A549 (cell line): ENCODE data around the gene MAVS. TPM values are rescaled to one million over a fixed set of nuclear protein-coding genes. Genes with fewer than 3 reads are reported as not detected.

Experiments used
- ATAC-seq, 2 experiments: fragments of 200-7000 bp in 1 of 2; fragments of >200 bp in 1 of 2; cut with Nextera tagmentation in 1 of 2; cut with Tn5 transposase in 1 of 2; 3 replicates each; pipeline versions ENCODE4 v1.8.0 to v1.9.1; 2018 to 2020; ENCODE audit warnings: mild to moderate bottlenecking in 1 of 2, moderate library complexity in 1 of 2
- CTCF ChIA-PET: fragments of 300-600 bp; sonication (Branson Sonifier 250); formaldehyde crosslinking; extraction: SDS; loops from one replicate; lab custom pipeline; 2021; ENCODE audit warnings: antibody characterized with exemption, inconsistent platforms; lab: Yijun Ruan, JAX
- POLR2A ChIA-PET: fragments of 350-600 bp; formaldehyde crosslinking; extraction: SDS; loops from one replicate; lab custom pipeline; 2021; ENCODE audit warnings: antibody characterized with exemption, inconsistent platforms; lab: Yijun Ruan, JAX
- DNase-seq, 2 experiments: peaks; one replicate each; pipeline versions ENCODE4 v3.0.0 to v3.0.0-alpha.2; 2011 to 2016; ENCODE audit warnings: low read depth in 1 of 2, low spot score in 1 of 2
- FAIRE-seq: peaks from 2 replicates; lab custom pipeline; 2011; peaks lifted over from hg19 to GRCh38; lab: Jason Lieb, UNC
- H3K27ac ChIP-seq, 2 experiments: fragments of >200 bp; sonication (Bioruptor Twin); formaldehyde crosslinking; 3 replicates each; pipeline ENCODE4 v1.5.1; 2016 to 2017
- H3K4me1 ChIP-seq: fragments of >200 bp; sonication (Bioruptor Twin); formaldehyde crosslinking; 3 replicates; pipeline ENCODE4 v1.6.1; 2016
- H3K4me2 ChIP-seq: fragments of >200 bp; sonication (Bioruptor Twin); formaldehyde crosslinking; 3 replicates; pipeline ENCODE4 v1.6.1; 2016
- H3K4me3 ChIP-seq: fragments of >200 bp; sonication (Bioruptor Twin); formaldehyde crosslinking; 3 replicates; pipeline ENCODE4 v1.5.1; 2016
- H3K9me3 ChIP-seq: fragments of >200 bp; sonication (Bioruptor Twin); formaldehyde crosslinking; 3 replicates; pipeline ENCODE4 v1.6.1; 2016
- EHF ChIP-seq: fragments of 250-450 bp; sonication (Bioruptor Pico); IDR thresholded peaks from 2 replicates; pipeline ENCODE4 v1.5.0; 2020; ENCODE audit warnings: mild to moderate bottlenecking
- ELK1 ChIP-seq: fragments of 150-350 bp; IDR thresholded peaks from 2 replicates; pipeline ENCODE4 v1.6.1; 2014; ENCODE audit warnings: low read depth, mild to moderate bottlenecking, low read length
- FOSL2 ChIP-seq, 2 experiments: fragments of 450-650 bp in 1 of 2; fragments of >200 bp in 1 of 2; sonication (Bioruptor Twin) in 1 of 2; formaldehyde crosslinking; IDR thresholded peaks; 2 replicates each; pipeline versions ENCODE4 v1.5.0 to v1.6.1; 2016 to 2020; ENCODE audit warnings: mild to moderate bottlenecking in 1 of 2, moderate library complexity in 1 of 2
- JUN ChIP-seq, 2 experiments: fragments of >200 bp; sonication (Bioruptor Twin); formaldehyde crosslinking; IDR thresholded peaks; 2 replicates in 1 of 2; 3 replicates in 1 of 2; pipeline ENCODE4 v1.6.1; 2016 to 2017
- KDM1A ChIP-seq: fragments of 200-600 bp; sonication (generic); IDR thresholded peaks from 2 replicates; pipeline ENCODE4 v1.6.1; 2016; ENCODE audit warnings: low read depth, mild to moderate bottlenecking
- MYC ChIP-seq: IDR thresholded peaks from 2 replicates; pipeline ENCODE4 v1.6.1; 2012; ENCODE audit warnings: mild to moderate bottlenecking, inconsistent platforms, low read length, improper control_type of control experiment, borderline replicate concordance
- RAD21 ChIP-seq, 2 experiments: fragments of >200 bp in 1 of 2; sonication (Bioruptor Twin) in 1 of 2; formaldehyde crosslinking in 1 of 2; IDR thresholded peaks in 1 of 2; conservative IDR thresholded peaks in 1 of 2; 2 replicates in 1 of 2; 3 replicates in 1 of 2; pipeline ENCODE4 v1.6.1; 2012 to 2018; ENCODE audit warnings: inconsistent platforms in 1 of 2
- RFX5 ChIP-seq: fragments of 450-650 bp; IDR thresholded peaks from 2 replicates; pipeline ENCODE4 v1.7.1; 2014; ENCODE audit warnings: antibody characterized with exemption, mild to moderate bottlenecking, moderate library complexity
- RNF2 ChIP-seq: fragments of 200-600 bp; sonication (generic); IDR thresholded peaks from 2 replicates; pipeline ENCODE4 v1.6.1; 2016; ENCODE audit warnings: low read depth, mild to moderate bottlenecking, antibody characterized with exemption, moderate library complexity, borderline replicate concordance
- SMC3 ChIP-seq: fragments of >200 bp; sonication (Bioruptor Twin); formaldehyde crosslinking; IDR thresholded peaks from 3 replicates; pipeline ENCODE4 v1.6.1; 2018; ENCODE audit warnings: inconsistent platforms
- ZFP36 ChIP-seq: fragments of 450-650 bp; IDR thresholded peaks from 2 replicates; pipeline ENCODE4 v1.6.1; 2014; ENCODE audit warnings: borderline replicate concordance; ENCODE audit not compliant: partially characterized antibody
- ZSCAN20 ChIP-seq: fragments of 250-450 bp; sonication (Bioruptor Pico); IDR thresholded peaks from 2 replicates; pipeline ENCODE4 v1.8.0; 2022; ENCODE audit warnings: mild to moderate bottlenecking, moderate library complexity
- WGBS: methylation state at CpG from one replicate; pipeline ENCODE4 v1.1.6; 2017; ENCODE audit errors: missing lambda C conversion rate; 5-methylcytosine and 5-hydroxymethylcytosine counted together
- polyA plus RNA-seq, 4 experiments: library from polyadenylated mRNA; depleted of rRNA in 3 of 4; stranded (reverse); fragments of >200 nt; fragmentation: RNase III in 1 of 4; extraction: RNeasy Plus Mini Kit Qiagen cat#74134 plus additional on column Dnase treatment in 1 of 4; gene quantifications; 2 replicates in 3 of 4; 3 replicates in 1 of 4; pipeline ENCODE4 v1.2.3, GENCODE V29; 2011 to 2017
- TF ChIP-seq, protein P1 (sequence below): fragments of >200 bp; sonication (Bioruptor Twin); formaldehyde crosslinking; IDR thresholded peaks from 3 replicates; pipeline ENCODE4 v1.5.1; 2016
- TF ChIP-seq, protein P2 (sequence below): IDR thresholded peaks from 2 replicates; pipeline ENCODE4 v1.6.1; 2012

The MAVS gene
- polyA plus RNA-seq, 2 of the 4 experiments (the other 2 are of a cell fraction) = 18.9 to 31.0 TPM

- TF ChIP-seq ELK1 (no peak), ZFP36 (no peak)
- TF ChIP-seq, protein P1, sequence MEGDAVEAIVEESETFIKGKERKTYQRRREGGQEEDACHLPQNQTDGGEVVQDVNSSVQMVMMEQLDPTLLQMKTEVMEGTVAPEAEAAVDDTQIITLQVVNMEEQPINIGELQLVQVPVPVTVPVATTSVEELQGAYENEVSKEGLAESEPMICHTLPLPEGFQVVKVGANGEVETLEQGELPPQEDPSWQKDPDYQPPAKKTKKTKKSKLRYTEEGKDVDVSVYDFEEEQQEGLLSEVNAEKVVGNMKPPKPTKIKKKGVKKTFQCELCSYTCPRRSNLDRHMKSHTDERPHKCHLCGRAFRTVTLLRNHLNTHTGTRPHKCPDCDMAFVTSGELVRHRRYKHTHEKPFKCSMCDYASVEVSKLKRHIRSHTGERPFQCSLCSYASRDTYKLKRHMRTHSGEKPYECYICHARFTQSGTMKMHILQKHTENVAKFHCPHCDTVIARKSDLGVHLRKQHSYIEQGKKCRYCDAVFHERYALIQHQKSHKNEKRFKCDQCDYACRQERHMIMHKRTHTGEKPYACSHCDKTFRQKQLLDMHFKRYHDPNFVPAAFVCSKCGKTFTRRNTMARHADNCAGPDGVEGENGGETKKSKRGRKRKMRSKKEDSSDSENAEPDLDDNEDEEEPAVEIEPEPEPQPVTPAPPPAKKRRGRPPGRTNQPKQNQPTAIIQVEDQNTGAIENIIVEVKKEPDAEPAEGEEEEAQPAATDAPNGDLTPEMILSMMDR = no peak
Observed at GRCh38 chr20:3815703-3816315, 30.8 kb upstream of the MAVS start (continued).

DNA sequence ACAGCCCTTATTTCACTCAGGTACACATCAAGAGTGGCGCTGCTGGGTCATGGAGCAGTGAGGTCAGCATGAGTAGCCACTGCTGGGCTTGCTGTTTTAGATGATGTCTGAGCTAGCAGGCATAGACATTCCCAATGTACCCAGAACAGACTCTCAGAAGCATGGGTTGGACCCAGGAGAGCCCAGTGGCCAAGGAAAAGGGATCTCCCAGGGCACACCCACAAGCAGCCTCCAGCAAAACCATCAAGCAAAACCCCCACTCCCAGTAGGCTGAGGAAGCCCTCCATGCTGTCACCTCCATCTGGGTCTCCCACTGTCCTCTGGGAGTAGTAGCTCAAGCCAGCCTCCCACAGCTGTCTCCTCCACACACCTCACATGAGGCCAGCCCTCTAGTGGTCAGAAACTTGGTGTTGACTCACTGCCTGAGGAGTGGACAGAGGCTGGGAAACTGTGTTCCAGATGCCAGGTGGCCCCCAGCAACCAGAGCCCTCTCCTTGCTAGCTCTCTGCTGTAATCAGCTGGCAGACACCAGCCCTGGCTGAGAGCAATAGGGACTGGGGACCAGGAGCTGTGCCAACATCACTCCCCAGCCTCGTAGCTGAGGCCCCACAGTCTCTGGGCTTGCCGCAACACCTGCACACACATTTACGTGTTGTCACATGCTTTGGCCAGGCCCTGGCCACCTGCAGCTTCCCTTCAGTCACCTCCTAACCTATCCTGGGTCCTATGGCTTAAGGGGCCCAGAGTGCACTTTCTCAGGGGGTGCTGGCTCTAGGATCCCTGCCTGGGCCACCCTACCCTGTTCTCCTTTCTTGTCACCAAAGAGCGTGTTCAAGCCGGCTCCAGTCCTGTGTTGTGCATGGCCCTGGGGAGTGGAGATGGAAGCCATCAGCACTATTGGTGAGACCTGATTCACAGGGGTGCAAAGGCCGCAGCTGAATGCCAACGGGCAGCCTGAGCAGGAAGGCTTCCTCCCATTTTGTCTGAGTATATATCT is 28.2 kb upstream of the MAVS start:
- peak; percentile 76 for FAIRE-seq
- Histone ChIP-seq H3K4me3 (no peak overlapping the region), H3K9me3 (no peaks in the 10 kb centered on the region), H3K4me2 (peak overlapping the region; percentile 26), H3K4me1 (peaks cover 36% of the 10 kb centered on the region), H3K27ac (peak overlapping the region; percentile 91 to 92)
- ChIA-PET POLR2A (interaction anchor here (1.0 to 3.7 kb wide), 7 partner anchors 23 to 51 kb away, joined by 3 to 40 read pairs (median 17); partner anchors contain the start of genes ADISSP, CDC25B, CENPB and SPEF1), CTCF (interaction anchor here (0.6 to 13.5 kb wide), 28 partner anchors 8 to 189 kb away, joined by 3 to 132 read pairs (median 4); partner anchors contain the start of gene ADISSP)
- peak; percentile 78 to 86 for ATAC-seq
- peak; percentile 89 to 93 for DNase-seq
- 81% methylated on average over 8 of the region's 8 CpGs for WGBS
- no peak for TF ChIP-seq KDM1A
- 0 out of 2 replicates have a peak, but pooled peaks have one; percentile 54 for TF ChIP-seq EHF (CRISPR knock-in tag)
- TF ChIP-seq, protein P1 = peak; percentile 79
- peak in 1 of 2 experiments; percentile 43; a peak in 2 of 5 replicates for TF ChIP-seq JUN (IDR thresholded peaks at IDR 0.05)
- TF ChIP-seq RNF2 = no peak
- no peak for TF ChIP-seq ZSCAN20 (CRISPR knock-in tag)
- TF ChIP-seq RAD21 (conservative IDR thresholded peaks at IDR 0.05 in 1 of 2, IDR thresholded peaks at IDR 0.05 in 1 of 2) = peak; percentile 80 to 81
- peak; percentile 95 for TF ChIP-seq SMC3
- peak; percentile 38; the same call in 1 of the 2 replicates for TF ChIP-seq MYC
- TF ChIP-seq RFX5 = 0 out of 2 replicates have a peak, but pooled peaks have one; percentile 22
- TF ChIP-seq ZFP36 = no peak
- TF ChIP-seq, protein P2, sequence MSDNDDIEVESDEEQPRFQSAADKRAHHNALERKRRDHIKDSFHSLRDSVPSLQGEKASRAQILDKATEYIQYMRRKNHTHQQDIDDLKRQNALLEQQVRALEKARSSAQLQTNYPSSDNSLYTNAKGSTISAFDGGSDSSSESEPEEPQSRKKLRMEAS = peak; percentile 89
- no peak for TF ChIP-seq FOSL2 (IDR thresholded peaks at IDR 0.05)
- TF ChIP-seq FOSL2 (CRISPR knock-in tag; IDR thresholded peaks at IDR 0.05) = peak; percentile 86
